SK-N-SH treated with all-trans-retinoic acid at 6 μM for 48 hours (cell line): ENCODE data around the gene JAML.

Source experiments
- ATAC-seq: fragments of 200-7000 bp; cut with Tn5 transposase; 3 replicates; pipeline ENCODE4 v1.9.1; 2020; ENCODE audit warnings: mild to moderate bottlenecking, moderate library complexity
- ARNTL ChIP-seq: fragments of 450-650 bp; formaldehyde crosslinking; IDR thresholded peaks from 2 replicates; pipeline ENCODE4 v1.5.0; 2020; ENCODE audit warnings: low read depth, mild to moderate bottlenecking, moderate library complexity, borderline replicate concordance
- BACH2 ChIP-seq: fragments of 250-450 bp; sonication (Bioruptor Pico); IDR thresholded peaks from 2 replicates; pipeline ENCODE4 v1.9.0; 2021; ENCODE audit warnings: mild to moderate bottlenecking, borderline replicate concordance
- CREB5 ChIP-seq: fragments of 250-450 bp; sonication (Bioruptor Pico); IDR thresholded peaks from 2 replicates; pipeline ENCODE4 v1.5.1; 2020; ENCODE audit warnings: low read depth, mild to moderate bottlenecking, moderate library complexity
- CSRNP3 ChIP-seq: fragments of 250-450 bp; sonication (Bioruptor Pico); IDR thresholded peaks from 2 replicates; pipeline ENCODE4 v1.5.1; 2021; ENCODE audit warnings: mild to moderate bottlenecking, moderate library complexity
- ESRRG ChIP-seq: fragments of 250-450 bp; sonication (Bioruptor Pico); IDR thresholded peaks from 2 replicates; pipeline ENCODE4 v1.6.1; 2021; ENCODE audit warnings: mild to moderate bottlenecking
- GLIS3 ChIP-seq: fragments of 250-450 bp; sonication (Bioruptor Pico); IDR thresholded peaks from 2 replicates; pipeline ENCODE4 v1.5.0; 2020; ENCODE audit warnings: mild to moderate bottlenecking, moderate library complexity
- ISL1 ChIP-seq: fragments of 250-450 bp; sonication (Bioruptor Pico); IDR thresholded peaks from 2 replicates; pipeline ENCODE4 v2.1.2; 2022; ENCODE audit warnings: mild to moderate bottlenecking, moderate library complexity
- OSR1 ChIP-seq: fragments of 250-450 bp; sonication (Bioruptor Pico); IDR thresholded peaks from 2 replicates; pipeline ENCODE4 v1.8.0; 2022; ENCODE audit warnings: moderate library complexity, mild to moderate bottlenecking, inconsistent platforms
- PATZ1 ChIP-seq: fragments of 250-450 bp; sonication (Bioruptor Pico); IDR thresholded peaks from 2 replicates; pipeline ENCODE4 v1.8.0; 2020; ENCODE audit warnings: mild to moderate bottlenecking, moderate library complexity, borderline replicate concordance
- POU6F1 ChIP-seq: fragments of 250-450 bp; sonication (Bioruptor Pico); IDR thresholded peaks from 2 replicates; pipeline ENCODE4 v1.8.0; 2021; ENCODE audit warnings: low read depth, mild to moderate bottlenecking, moderate library complexity, borderline replicate concordance
- PPARA ChIP-seq: fragments of 250-450 bp; sonication (Bioruptor Pico); IDR thresholded peaks from 2 replicates; pipeline ENCODE4 v1.5.0; 2020; ENCODE audit warnings: mild to moderate bottlenecking, borderline replicate concordance
- RARB ChIP-seq: fragments of 250-450 bp; sonication (Bioruptor Pico); IDR thresholded peaks from 2 replicates; pipeline ENCODE4 v1.8.0; 2021; ENCODE audit warnings: mild to moderate bottlenecking, moderate library complexity
- SNAI2 ChIP-seq: fragments of 250-450 bp; sonication (Bioruptor Pico); IDR thresholded peaks from 2 replicates; pipeline ENCODE4 v1.5.0; 2020; ENCODE audit warnings: mild to moderate bottlenecking, moderate library complexity
- TOX ChIP-seq: fragments of 250-450 bp; sonication (Bioruptor Pico); IDR thresholded peaks from 2 replicates; pipeline ENCODE4 v1.8.0; 2021; ENCODE audit warnings: mild to moderate bottlenecking, moderate library complexity, borderline replicate concordance
- ZC3H10 ChIP-seq: fragments of 250-450 bp; sonication (Bioruptor Pico); IDR thresholded peaks from 2 replicates; pipeline ENCODE4 v1.5.1; 2021; ENCODE audit warnings: mild to moderate bottlenecking, moderate library complexity
- ZFP3 ChIP-seq: fragments of 250-450 bp; sonication (Bioruptor Pico); IDR thresholded peaks from 2 replicates; pipeline ENCODE4 v1.5.0; 2020; ENCODE audit warnings: mild to moderate bottlenecking, moderate library complexity
- ZNF565 ChIP-seq: fragments of 450-650 bp; formaldehyde crosslinking; conservative IDR thresholded peaks from 2 replicates; pipeline ENCODE4 v1.5.0; 2020; ENCODE audit warnings: low read depth, mild to moderate bottlenecking, moderate library complexity
- ZNF70 ChIP-seq: fragments of 450-650 bp; formaldehyde crosslinking; IDR thresholded peaks from 2 replicates; pipeline ENCODE4 v1.5.0; 2020; ENCODE audit warnings: mild to moderate bottlenecking, moderate library complexity

JAML gene

GRCh38 chr11:118219244-118219643 is 5.6 kb downstream of the JAML start:
- no peak for ATAC-seq
- no peak for TF ChIP-seq ESRRG (CRISPR knock-in tag)

GRCh38 chr11:118217575-118217974 is 7.2 kb downstream of the JAML start:
- no peak for ATAC-seq
- TF ChIP-seq ZFP3 (CRISPR knock-in tag) (no peak), PPARA (CRISPR knock-in tag) (no peak), CSRNP3 (CRISPR knock-in tag) (no peak), BACH2 (no peak), ZC3H10 (CRISPR knock-in tag) (no peak), ESRRG (CRISPR knock-in tag) (no peak), CREB5 (CRISPR knock-in tag) (no peak), ZNF70 (CRISPR knock-in tag) (no peak)

- no peak for TF ChIP-seq BACH2
- no peak for TF ChIP-seq ZNF565 (CRISPR knock-in tag)
- no peak for TF ChIP-seq SNAI2 (CRISPR knock-in tag)
- no peak for TF ChIP-seq PATZ1 (CRISPR knock-in tag)
- TF ChIP-seq PPARA (CRISPR knock-in tag), result no peak
- no peak for TF ChIP-seq ZC3H10 (CRISPR knock-in tag)
- no peak for TF ChIP-seq CREB5 (CRISPR knock-in tag)
- TF ChIP-seq POU6F1 (CRISPR knock-in tag), result no peak
- no peak for TF ChIP-seq CSRNP3 (CRISPR knock-in tag)
- no peak for TF ChIP-seq ARNTL (CRISPR knock-in tag)
- no peak for TF ChIP-seq GLIS3 (CRISPR knock-in tag)
- TF ChIP-seq RARB (CRISPR knock-in tag), result no peak
- no peak for TF ChIP-seq ZNF70 (CRISPR knock-in tag)
- TF ChIP-seq ISL1 (CRISPR knock-in tag), result no peak
- TF ChIP-seq, all 23 proteins: peak for 0
- ATAC-seq, result no peak
These were observed 8.0 kb downstream of the JAML start for GRCh38 chr11:118216621-118217481.

- ATAC-seq, result no peak
- no peak for TF ChIP-seq ESRRG (CRISPR knock-in tag)
- no peak for TF ChIP-seq ARNTL (CRISPR knock-in tag)
- no peak for TF ChIP-seq ISL1 (CRISPR knock-in tag)
- no peak for TF ChIP-seq GLIS3 (CRISPR knock-in tag)
- TF ChIP-seq OSR1 (CRISPR knock-in tag), result no peak
- TF ChIP-seq TOX (CRISPR knock-in tag), result no peak
- no peak for TF ChIP-seq CREB5 (CRISPR knock-in tag)
These were observed 9.0 kb downstream of the JAML start for GRCh38 chr11:118215765-118216164.
